Prostate gland (tissue), 2 donors: ENCODE measurements around the gene TTYH1. TPM values are rescaled to one million over a fixed set of nuclear protein-coding genes. Genes with fewer than 3 reads are reported as not detected.

Source experiments
- DNase-seq: peaks from one replicate; pipeline ENCODE4 v3.0.0-alpha.2; 2019; ENCODE audit warnings: low spot score
- H3K27ac ChIP-seq, 2 donors: fragments of 200-600 bp; sonication (generic); 2 replicates each; pipeline ENCODE4 v1.5.1; 2017 to 2019
- H3K27me3 ChIP-seq: fragments of 200-600 bp; sonication (generic); replicated peaks from 2 replicates; pipeline ENCODE4 v1.5.1; 2019; ENCODE audit not compliant: insufficient read depth
- H3K36me3 ChIP-seq, 2 donors: fragments of 200-600 bp; sonication (generic); 1 replicate in 1 of 2; 2 replicates in 1 of 2; pipeline versions ENCODE4 v1.5.1 to v1.8.1; 2017 to 2019
- H3K4me1 ChIP-seq: fragments of 200-600 bp; sonication (generic); replicated peaks from 2 replicates; pipeline ENCODE4 v1.5.1; 2019
- H3K4me3 ChIP-seq, 2 donors: fragments of 200-600 bp; sonication (generic); 2 replicates each; pipeline ENCODE4 v1.5.1; 2017 to 2019
- H3K9me3 ChIP-seq: fragments of 200-600 bp; sonication (generic); 2 replicates; pipeline ENCODE4 v1.5.1; 2017
- POLR2A ChIP-seq: fragments of 450-650 bp; IDR thresholded peaks from one replicate; pipeline ENCODE4 v1.6.1; 2016; ENCODE audit warnings: antibody characterized with exemption, mild to moderate bottlenecking
- POLR2AphosphoS5 ChIP-seq: sonication (generic); formaldehyde crosslinking; IDR thresholded peaks from one replicate; pipeline ENCODE4 v1.6.1; 2017; ENCODE audit warnings: antibody characterized with exemption
- WGBS: methylation state at CpG from one replicate; pipeline ENCODE4 v1.1.5; 2018; 5-methylcytosine and 5-hydroxymethylcytosine counted together
- intact Hi-C: fragments of 100-400 bp; cut with DNase I; formaldehyde crosslinking; loops from one replicate; pipeline ENCODE4 v1.14.2; 2022
- total RNA-seq, 2 donors: library from RNA; depleted of rRNA; stranded (reverse); fragments of >200 nt; gene quantifications; one replicate each; pipeline ENCODE4 v1.1.0, GENCODE V29; 2016
- TF ChIP-seq, protein P1 (sequence below), 4 experiments: fragments of 200-600 bp in 2 of 4; fragments of 450-650 bp in 2 of 4; sonication (generic) in 2 of 4; IDR thresholded peaks; 1 replicate in 3 of 4; 2 replicates in 1 of 4; pipeline ENCODE4 v1.5.1; 2016 to 2019; ENCODE audit warnings: antibody characterized with exemption in 4 of 4, mild to moderate bottlenecking in 2 of 4, moderate library complexity in 2 of 4

Gene TTYH1
- total RNA-seq, 2 donors from 2014 or later = 1.8 to 136 TPM

DNA sequence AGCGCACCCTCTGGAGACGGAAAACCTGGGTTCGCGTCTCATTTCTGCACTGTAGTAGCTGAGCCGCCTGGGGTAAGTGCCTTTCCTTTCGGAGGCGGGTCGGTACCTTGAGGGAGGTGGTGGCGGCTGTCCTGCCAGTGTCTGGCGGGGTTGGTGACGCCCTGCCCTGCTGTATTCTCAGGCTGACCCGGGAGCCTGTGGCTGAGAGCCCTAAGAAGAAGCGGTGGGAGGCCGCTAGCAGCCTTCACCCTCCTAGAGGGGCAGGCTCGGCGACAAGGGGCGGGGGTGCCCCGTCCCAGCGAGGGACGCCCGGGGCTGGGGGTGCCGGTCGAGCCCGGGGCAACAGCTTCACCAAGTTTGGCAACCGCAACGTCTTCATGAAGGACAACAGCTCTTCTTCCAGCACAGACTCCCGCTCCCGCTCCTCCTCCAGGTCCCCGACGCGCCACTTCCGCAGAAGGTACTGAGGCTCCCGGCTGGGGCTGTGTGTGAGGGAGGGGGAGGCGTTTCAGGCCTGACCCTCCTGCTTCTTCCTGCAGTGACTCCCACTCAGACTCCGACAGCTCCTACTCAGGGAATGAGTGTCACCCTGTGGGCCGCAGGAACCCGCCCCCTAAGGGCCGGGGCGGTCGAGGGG is 40.6 kb downstream of the TTYH1 start:
- Histone ChIP-seq H3K36me3 (peaks cover 57 to 64% of the 10 kb centered on the region in 2 donors), H3K4me1 (peaks cover 7% of the 10 kb centered on the region), H3K27ac (no peak overlapping the region), H3K9me3 (no peaks in the 10 kb centered on the region), H3K27me3 (no peaks in the 10 kb centered on the region), H3K4me3 (no peak overlapping the region)
- TF ChIP-seq POLR2AphosphoS5 (no peak), POLR2A (no peak)
- TF ChIP-seq, protein P1, sequence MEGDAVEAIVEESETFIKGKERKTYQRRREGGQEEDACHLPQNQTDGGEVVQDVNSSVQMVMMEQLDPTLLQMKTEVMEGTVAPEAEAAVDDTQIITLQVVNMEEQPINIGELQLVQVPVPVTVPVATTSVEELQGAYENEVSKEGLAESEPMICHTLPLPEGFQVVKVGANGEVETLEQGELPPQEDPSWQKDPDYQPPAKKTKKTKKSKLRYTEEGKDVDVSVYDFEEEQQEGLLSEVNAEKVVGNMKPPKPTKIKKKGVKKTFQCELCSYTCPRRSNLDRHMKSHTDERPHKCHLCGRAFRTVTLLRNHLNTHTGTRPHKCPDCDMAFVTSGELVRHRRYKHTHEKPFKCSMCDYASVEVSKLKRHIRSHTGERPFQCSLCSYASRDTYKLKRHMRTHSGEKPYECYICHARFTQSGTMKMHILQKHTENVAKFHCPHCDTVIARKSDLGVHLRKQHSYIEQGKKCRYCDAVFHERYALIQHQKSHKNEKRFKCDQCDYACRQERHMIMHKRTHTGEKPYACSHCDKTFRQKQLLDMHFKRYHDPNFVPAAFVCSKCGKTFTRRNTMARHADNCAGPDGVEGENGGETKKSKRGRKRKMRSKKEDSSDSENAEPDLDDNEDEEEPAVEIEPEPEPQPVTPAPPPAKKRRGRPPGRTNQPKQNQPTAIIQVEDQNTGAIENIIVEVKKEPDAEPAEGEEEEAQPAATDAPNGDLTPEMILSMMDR (IDR thresholded peaks at IDR 0.05) = no peak
- WGBS = 92% methylated on average over 40 of the region's 40 CpGs
- intact Hi-C loops = no loop called here
- no peak for DNase-seq

DNA sequence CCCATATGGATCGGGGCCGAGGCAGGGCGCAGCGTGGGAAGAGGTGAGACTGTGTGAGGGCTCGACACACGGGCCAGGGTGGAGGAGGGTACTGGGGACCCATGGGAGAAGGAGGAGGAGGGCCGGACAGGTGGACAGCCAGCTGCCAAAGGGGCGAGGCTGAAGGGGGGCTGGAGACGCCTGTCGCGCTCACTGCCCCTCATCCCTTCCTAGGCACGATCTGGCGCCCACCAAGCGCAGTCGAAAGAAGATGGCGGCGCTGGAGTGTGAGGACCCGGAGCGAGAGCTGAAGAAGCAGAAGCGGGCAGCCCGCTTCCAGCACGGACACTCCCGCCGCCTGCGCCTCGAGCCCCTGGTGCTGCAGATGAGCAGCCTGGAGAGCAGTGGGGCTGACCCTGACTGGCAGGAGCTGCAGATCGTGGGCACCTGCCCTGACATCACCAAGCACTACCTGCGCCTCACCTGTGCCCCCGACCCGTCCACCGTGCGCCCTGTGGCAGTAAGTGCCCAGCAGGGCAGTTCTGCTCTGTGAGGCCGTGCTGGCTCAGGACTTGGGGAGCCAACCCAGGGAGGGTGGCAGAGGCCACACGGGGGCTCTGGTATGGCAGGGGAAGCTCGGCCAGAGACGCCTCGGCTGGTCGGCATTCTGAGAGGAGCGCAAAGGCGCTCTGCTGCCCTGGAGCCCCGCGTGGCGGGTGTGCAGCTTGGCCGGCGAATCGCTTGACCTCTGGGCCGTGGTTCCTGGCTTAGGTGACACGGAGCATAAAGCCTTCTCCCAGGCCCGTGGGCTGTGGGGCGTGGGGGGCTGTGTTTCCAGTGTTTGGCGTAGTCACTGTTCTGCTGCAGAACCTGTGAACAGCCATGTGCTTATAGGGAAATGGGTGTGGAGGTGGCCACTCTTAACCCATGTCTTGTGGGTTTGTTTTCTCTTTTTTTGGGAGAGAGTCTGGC is 41.4 kb downstream of the TTYH1 start:
- H3K27me3 ChIP-seq = no peaks in the 10 kb centered on the region
- no peaks in the 10 kb centered on the region for H3K4me1 ChIP-seq
- no peak overlapping the region for H3K27ac ChIP-seq
- DNase-seq = no peak
- TF ChIP-seq, protein P1 (IDR thresholded peaks at IDR 0.05) = no peak
- TF ChIP-seq POLR2AphosphoS5 (no peak), POLR2A (no peak)
- H3K9me3 ChIP-seq = no peaks in the 10 kb centered on the region
- WGBS = 92% methylated on average over 49 of the region's 51 CpGs
- intact Hi-C loops = no loop called here
- H3K4me3 ChIP-seq = no peak overlapping the region
- H3K36me3 ChIP-seq = peaks cover 62 to 64% of the 10 kb centered on the region in 2 donors

DNA sequence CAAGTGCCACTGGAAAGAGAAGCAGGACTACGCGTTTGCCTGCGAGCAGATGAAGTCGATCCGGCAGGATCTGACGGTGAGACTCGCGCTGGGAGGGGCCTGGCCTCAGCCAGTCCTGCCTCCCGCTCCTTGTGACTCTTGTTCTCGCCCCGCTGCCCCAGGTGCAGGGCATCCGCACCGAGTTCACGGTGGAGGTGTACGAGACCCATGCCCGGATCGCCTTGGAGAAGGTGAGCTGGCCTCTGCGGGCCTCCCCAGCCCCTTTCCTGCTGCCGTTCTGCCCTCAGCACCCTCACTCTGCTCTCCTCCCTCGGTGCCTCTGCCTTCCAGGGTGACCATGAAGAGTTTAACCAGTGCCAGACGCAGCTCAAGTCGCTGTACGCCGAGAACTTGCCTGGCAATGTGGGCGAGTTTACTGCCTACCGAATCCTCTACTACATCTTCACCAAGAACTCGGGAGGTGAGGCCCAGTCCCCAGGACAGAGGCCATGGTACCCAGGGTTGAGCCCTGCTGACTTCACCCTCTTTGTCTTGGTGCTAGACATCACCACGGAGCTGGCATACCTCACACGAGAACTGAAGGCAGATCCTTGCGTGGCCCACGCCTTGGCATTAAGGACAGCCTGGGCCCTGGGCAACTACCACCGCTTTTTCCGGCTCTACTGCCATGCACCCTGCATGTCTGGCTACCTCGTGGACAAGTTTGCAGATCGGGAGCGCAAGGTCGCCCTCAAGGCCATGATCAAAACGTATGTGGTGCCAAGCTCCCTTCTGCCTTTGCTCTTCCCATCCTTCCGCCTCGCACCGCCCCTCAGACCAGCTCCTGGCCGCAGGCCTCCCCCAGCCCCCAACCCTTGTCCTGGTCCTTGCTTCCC is 42.7 kb downstream of the TTYH1 start:
- 93% methylated on average over 42 of the region's 42 CpGs for WGBS
- H3K4me3 ChIP-seq = no peak overlapping the region
- H3K27me3 ChIP-seq = no peaks in the 10 kb centered on the region
- H3K27ac ChIP-seq = no peak overlapping the region
- TF ChIP-seq POLR2A (no peak), POLR2AphosphoS5 (no peak)
- TF ChIP-seq, protein P1 (IDR thresholded peaks at IDR 0.05) = no peak
- peaks cover 6% of the 10 kb centered on the region for H3K4me1 ChIP-seq
- H3K36me3 ChIP-seq = peaks cover 52 to 54% of the 10 kb centered on the region in 2 donors
- no peaks in the 10 kb centered on the region for H3K9me3 ChIP-seq
- no peak for DNase-seq
- intact Hi-C loops = no loop called here

DNA sequence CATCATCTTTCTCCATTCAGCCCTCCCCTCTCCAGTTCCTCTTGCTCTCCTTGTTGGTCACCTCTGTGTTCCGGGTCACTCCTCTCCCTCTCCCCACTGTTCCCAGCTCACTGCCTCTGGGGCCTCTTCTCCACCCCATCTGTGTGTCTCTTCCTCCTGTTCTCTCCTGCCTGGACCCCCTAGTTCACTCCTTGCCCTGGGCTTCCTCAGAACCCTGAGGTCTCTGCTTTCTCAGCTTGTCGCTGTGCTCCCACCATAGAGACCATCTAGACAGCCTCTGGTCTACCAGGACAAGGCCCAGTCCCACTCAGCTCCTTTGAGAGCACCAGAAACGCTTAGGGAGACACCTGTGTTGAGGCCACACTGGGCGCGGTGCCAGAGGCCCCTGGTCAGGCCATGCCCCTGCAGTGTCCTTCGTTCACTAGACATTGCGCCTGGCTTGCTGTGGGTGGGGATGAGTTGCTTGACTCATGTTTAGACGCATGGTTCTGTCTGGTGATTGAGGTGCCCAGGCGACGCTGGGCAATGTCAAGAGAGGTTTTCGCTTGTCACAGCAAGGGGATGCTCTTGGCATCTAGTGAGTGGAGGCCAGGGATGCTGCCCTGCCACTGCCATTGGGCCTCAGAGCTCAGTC is 43.5 kb downstream of the TTYH1 start:
- 87% methylated on average over 10 of the region's 11 CpGs for WGBS

More for the DNA sequence above, 43.5 kb downstream of the TTYH1 start:
- Histone ChIP-seq H3K27ac (no peak overlapping the region), H3K4me3 (no peak overlapping the region), H3K4me1 (peaks cover 6% of the 10 kb centered on the region), H3K9me3 (no peaks in the 10 kb centered on the region), H3K27me3 (no peaks in the 10 kb centered on the region), H3K36me3 (peaks cover 46 to 47% of the 10 kb centered on the region in 2 donors)
- TF ChIP-seq, protein P1 (IDR thresholded peaks at IDR 0.05) = no peak
- TF ChIP-seq POLR2AphosphoS5 = no peak
- TF ChIP-seq POLR2A = no peak
- no peak for DNase-seq
- intact Hi-C loops = no loop called here
